AG20443 (cell line): ENCODE data around the gene CDH23.

Source experiments
- DNase-seq: peaks from one replicate; pipeline ENCODE4 v3.0.0; 2012; ENCODE audit warnings: low spot score, mixed read lengths

The CDH23 gene

GRCh38 chr10:71661060-71661622, 264.4 kb downstream of the CDH23 start:
- DNase-seq: no peak

- DNase-seq: no peak
Measured at GRCh38 chr10:71661779-71662336, 265.1 kb downstream of the CDH23 start.

GRCh38 chr10:71663311-71663710, 266.6 kb downstream of the CDH23 start:
- no peak for DNase-seq

GRCh38 chr10:71664585-71664984, 267.9 kb downstream of the CDH23 start:
- DNase-seq: no peak

GRCh38 chr10:71665456-71665855, 268.7 kb downstream of the CDH23 start:
- DNase-seq: no peak

- DNase-seq: no peak
Measured at GRCh38 chr10:71666639-71667386, 270.1 kb downstream of the CDH23 start.

- DNase-seq: no peak
Measured at GRCh38 chr10:71667387-71667752, 270.6 kb downstream of the CDH23 start.

GRCh38 chr10:71671994-71672946, 275.6 kb downstream of the CDH23 start:
- DNase-seq: no peak

GRCh38 chr10:71675295-71675970, 278.7 kb downstream of the CDH23 start:
- DNase-seq: no peak

GRCh38 chr10:71677261-71677660, 280.5 kb downstream of the CDH23 start:
- no peak for DNase-seq

GRCh38 chr10:71678057-71678805, 281.5 kb downstream of the CDH23 start:
- DNase-seq: no peak

- DNase-seq: no peak
Measured at GRCh38 chr10:71679425-71679824, 282.7 kb downstream of the CDH23 start.

GRCh38 chr10:71681977-71682376, 285.3 kb downstream of the CDH23 start:
- DNase-seq: no peak

- no peak for DNase-seq
Measured at GRCh38 chr10:71683301-71683700, 286.6 kb downstream of the CDH23 start.

- no peak for DNase-seq
Measured at GRCh38 chr10:71684356-71685173, 287.8 kb downstream of the CDH23 start.

- DNase-seq: no peak
Measured at GRCh38 chr10:71685554-71686232, 289.0 kb downstream of the CDH23 start.

- DNase-seq: no peak
Measured at GRCh38 chr10:71687077-71687476, 290.4 kb downstream of the CDH23 start.

- no peak for DNase-seq
Measured at GRCh38 chr10:71687480-71687879, 290.8 kb downstream of the CDH23 start.

GRCh38 chr10:71688256-71688655, 291.5 kb downstream of the CDH23 start:
- DNase-seq: no peak
